GM12878 (cell line): ENCODE measurements around the gene COPZ1. TPM values are rescaled to one million over a fixed set of nuclear protein-coding genes. Genes with fewer than 3 reads are reported as not detected.

Source experiments
- ATAC-seq: fragments of 200-7000 bp; cut with Tn5 transposase; 3 replicates; pipeline ENCODE4 v1.9.1; 2020; ENCODE audit warnings: mild to moderate bottlenecking, moderate library complexity
- BruUV-seq: library from RNA; stranded (reverse); fragments of 400-500 nt; replicated peaks from 2 replicates; lab custom pipeline; 2021; lab: Mats Ljungman, UMichigan
- CTCF ChIA-PET: fragments of 300-600 bp; sonication (Branson Sonifier 250); formaldehyde crosslinking; extraction: SDS; loops from one replicate; lab custom pipeline; 2021; ENCODE audit warnings: inconsistent platforms; lab: Yijun Ruan, JAX
- POLR2A ChIA-PET: fragments of 350-600 bp; formaldehyde crosslinking; extraction: SDS; loops from one replicate; lab custom pipeline; 2021; ENCODE audit warnings: inconsistent platforms; lab: Charles Lee
- RAD21 ChIA-PET: fragments of 300-600 bp; sonication (Branson Sonifier 250); formaldehyde crosslinking; loops from one replicate; lab custom pipeline; 2023; ENCODE audit warnings: antibody characterized with exemption; ENCODE audit not compliant: unreplicated experiment; lab: Charles Lee
- SMC1A ChIA-PET: fragments of 300-600 bp; sonication (Branson Sonifier 250); formaldehyde crosslinking; loops from one replicate; lab custom pipeline; 2023; ENCODE audit not compliant: unreplicated experiment, uncharacterized antibody; lab: Charles Lee
- DNase-seq: peaks from one replicate; pipeline ENCODE4 v3.0.0-alpha.2; 2011; ENCODE audit warnings: low read depth, low spot score
- FAIRE-seq: peaks from 3 replicates; lab custom pipeline; 2011; peaks lifted over from hg19 to GRCh38; lab: Jason Lieb, UNC
- H2AFZ ChIP-seq: 2 replicates; pipeline ENCODE4 v1.6.0; 2011; ENCODE audit warnings: low read depth, low read length, control low read depth; ENCODE audit not compliant: control insufficient read depth
- H3K27ac ChIP-seq: 2 replicates; pipeline ENCODE4 v1.5.1; 2011; ENCODE audit warnings: control low read depth; ENCODE audit not compliant: control insufficient read depth, insufficient read depth
- H3K27me3 ChIP-seq, 2 experiments: replicated peaks in 1 of 2; 2 replicates each; pipeline versions ENCODE4 v1.6.0 to v1.6.1; 2011; ENCODE audit warnings: low read length in 1 of 2; ENCODE audit not compliant: control insufficient read depth in 2 of 2, insufficient read depth in 2 of 2
- H3K36me3 ChIP-seq, 2 experiments: 2 replicates each; pipeline ENCODE4 v1.5.1; 2011; ENCODE audit warnings: low read length in 1 of 2; ENCODE audit not compliant: control insufficient read depth in 2 of 2, insufficient read depth in 2 of 2
- H3K4me1 ChIP-seq: 2 replicates; pipeline ENCODE4 v1.6.1; 2011; ENCODE audit warnings: mild to moderate bottlenecking, low read length, moderate library complexity, mixed read lengths; ENCODE audit not compliant: control insufficient read depth, insufficient read depth
- H3K4me2 ChIP-seq: 2 replicates; pipeline ENCODE4 v1.6.0; 2011; ENCODE audit warnings: control low read depth; ENCODE audit not compliant: control insufficient read depth, insufficient read depth
- H3K4me3 ChIP-seq: fragments of 200-600 bp; sonication (generic); 2 replicates; pipeline ENCODE4 v1.5.1; 2016
- H3K79me2 ChIP-seq: 2 replicates; pipeline ENCODE4 v1.6.0; 2011; ENCODE audit warnings: low read length; ENCODE audit not compliant: control insufficient read depth, insufficient read depth
- H3K9ac ChIP-seq: 2 replicates; pipeline ENCODE4 v1.8.0; 2011; ENCODE audit warnings: low read length, control low read depth, mixed read lengths; ENCODE audit not compliant: control insufficient read depth, insufficient read depth
- H3K9me3 ChIP-seq: replicated peaks from 3 replicates; pipeline ENCODE4 v1.5.1; 2011; ENCODE audit warnings: mild to moderate bottlenecking, low read length; ENCODE audit not compliant: control insufficient read depth, insufficient read depth
- H4K20me1 ChIP-seq: 2 replicates; pipeline ENCODE4 v1.6.0; 2011; ENCODE audit not compliant: control insufficient read depth, insufficient read depth
- BACH1 ChIP-seq: fragments of 450-650 bp; IDR thresholded peaks from 2 replicates; pipeline ENCODE4 v1.6.1; 2017; ENCODE audit warnings: mild to moderate bottlenecking, borderline replicate concordance
- BMI1 ChIP-seq: fragments of 450-650 bp; IDR thresholded peaks from 2 replicates; pipeline ENCODE4 v1.6.1; 2016; ENCODE audit warnings: mild to moderate bottlenecking, moderate library complexity, borderline replicate concordance
- MTA3 ChIP-seq: IDR thresholded peaks from 2 replicates; pipeline ENCODE4 v1.6.1; 2012; ENCODE audit warnings: low read length, inconsistent platforms, borderline replicate concordance
- NBN ChIP-seq: fragments of 450-650 bp; IDR thresholded peaks from 2 replicates; pipeline ENCODE4 v1.6.1; 2016
- PAX5 ChIP-seq: IDR thresholded peaks from 2 replicates; pipeline ENCODE4 v1.6.1; 2011; ENCODE audit warnings: low read depth, low read length, borderline replicate concordance
- POLR2A ChIP-seq: IDR thresholded peaks from 2 replicates; pipeline ENCODE4 v1.6.1; 2011; ENCODE audit warnings: low read depth, mild to moderate bottlenecking, low read length
- POLR2AphosphoS2 ChIP-seq: IDR thresholded peaks from 2 replicates; pipeline ENCODE4 v1.6.1; 2011; ENCODE audit warnings: low read depth, mild to moderate bottlenecking, low read length, improper control_type of control experiment, moderate library complexity
- POU2F2 ChIP-seq: IDR thresholded peaks from 3 replicates; pipeline ENCODE4 v1.6.1; 2011; ENCODE audit warnings: low read depth, mild to moderate bottlenecking, low read length, borderline replicate concordance
- SMAD5 ChIP-seq: IDR thresholded peaks from 2 replicates; pipeline ENCODE4 v1.6.1; 2016; ENCODE audit warnings: antibody characterized with exemption, low read depth
- ZBED1 ChIP-seq: IDR thresholded peaks from 2 replicates; pipeline ENCODE4 v1.6.1; 2016; ENCODE audit warnings: borderline replicate concordance
- WGBS: methylation state at CpG from one replicate; pipeline ENCODE4 v1.1.6; 2016; ENCODE audit warnings: low lambda C conversion rate; ENCODE audit not compliant: insufficient replicate concordance, insufficient coverage; ENCODE audit errors: missing lambda C conversion rate; 5-methylcytosine and 5-hydroxymethylcytosine counted together
- in situ Hi-C: fragments of 300-500 bp; cut with MboI; formaldehyde crosslinking; loops from 9 replicates; pipeline ENCODE4 v1.14.3; 2018; ENCODE audit warnings: mixed read lengths
- intact Hi-C: fragments of 100-400 bp; cut with micrococcal nuclease; formaldehyde crosslinking; loops from one replicate; pipeline ENCODE4 v1.14.2; 2022; ENCODE audit not compliant: unreplicated experiment
- polyA plus RNA-seq, 11 experiments: library from polyadenylated mRNA; depleted of rRNA in 4 of 11; unstranded in 6 of 11; stranded (reverse) in 5 of 11; fragments of >200 nt; fragmentation: Nextera tagmentation in 4 of 11; fragmentation: Illumina TruSeq in 1 of 11; extraction: Ambion mirVana in 4 of 11; extraction: Trizol in 1 of 11; gene quantifications; 1 replicate in 1 of 11; 2 replicates in 10 of 11; pipeline versions ENCODE4 v1.2.1 to v1.2.3, GENCODE V29; 2011 to 2016; ENCODE audit warnings: inconsistent platforms in 2 of 11, missing spikeins in 2 of 11, low read depth in 1 of 11
- total RNA-seq, 4 experiments: library from RNA; depleted of rRNA in 3 of 4; stranded (reverse); fragments of >200 nt in 3 of 4; fragmentation: Illumina TruSeq in 1 of 4; extraction: Trizol in 1 of 4; gene quantifications; 2 replicates each; pipeline versions ENCODE4 v1.2.1 to v1.2.3, GENCODE V29; 2013 to 2021
- TF ChIP-seq, protein P1 (sequence below): IDR thresholded peaks from 2 replicates; pipeline ENCODE4 v1.6.1; 2011; ENCODE audit warnings: borderline replicate concordance, low read depth, mild to moderate bottlenecking, moderate library complexity, low read length; ENCODE audit not compliant: insufficient read depth, poor library complexity, severe bottlenecking
- TF ChIP-seq, protein P2 (sequence below): fragments of 450-650 bp; IDR thresholded peaks from 2 replicates; pipeline ENCODE4 v1.6.1; 2017; ENCODE audit warnings: antibody characterized with exemption, mild to moderate bottlenecking, moderate library complexity
- TF ChIP-seq, protein P3 (sequence below): IDR thresholded peaks from 2 replicates; pipeline ENCODE4 v1.6.1; 2012; ENCODE audit warnings: low read length, inconsistent platforms

Gene COPZ1
- total and polyA plus RNA-seq, 10 of the 15 experiments (the other 5 are each of a cell fraction or from before 2014, with no cell fraction given): 112 to 378 (median 184) TPM

DNA sequence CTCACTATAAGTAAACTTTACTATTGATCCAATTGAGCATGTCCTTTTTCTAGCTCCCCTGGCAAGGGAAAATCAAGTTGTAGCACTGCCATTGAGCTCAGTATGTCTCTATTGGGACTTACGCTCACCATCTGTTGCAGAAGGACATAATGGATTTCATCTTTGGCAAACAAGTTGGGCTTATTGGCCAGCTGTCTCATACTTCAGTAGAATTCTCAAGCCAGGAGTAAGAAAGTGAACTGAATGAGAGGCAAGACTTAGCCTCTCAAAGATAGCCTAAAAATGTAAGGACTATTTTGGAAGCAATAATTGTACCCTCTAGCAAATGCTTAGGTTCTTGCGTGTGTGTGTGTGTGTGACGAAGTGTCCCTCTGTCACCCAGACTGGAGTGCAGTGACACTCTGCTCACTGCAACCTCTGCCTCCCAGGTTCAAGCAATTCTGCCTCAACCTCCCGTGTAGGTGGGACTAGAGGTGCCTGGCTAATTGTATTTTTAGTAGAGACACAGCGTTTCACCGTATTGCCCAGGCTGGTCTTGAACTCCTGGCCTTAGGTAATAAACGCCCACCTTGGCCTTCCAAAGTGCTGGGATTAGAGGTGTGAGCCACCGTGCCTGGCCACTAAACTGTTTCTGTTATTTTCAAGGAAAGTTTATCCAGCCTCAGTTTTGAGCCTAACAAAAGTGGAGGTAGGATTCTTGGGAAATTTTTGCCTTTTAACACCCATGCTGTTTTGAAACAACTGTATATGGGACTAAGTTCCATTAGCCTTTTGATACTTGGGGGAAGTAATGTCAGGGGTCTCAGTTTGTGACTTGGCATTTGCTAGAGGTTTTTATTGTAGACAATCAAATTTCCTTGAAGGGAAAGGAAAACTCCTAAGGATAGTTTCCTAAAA is 37.4 kb upstream of the COPZ1 start:
- Histone ChIP-seq H3K4me2 (no peak overlapping the region), H3K4me3 (no peak overlapping the region), H3K9me3 (no peaks in the 10 kb centered on the region), H3K27ac (no peak overlapping the region), H3K79me2 (peaks cover 29% of the 10 kb centered on the region), H3K27me3 (no peaks in the 10 kb centered on the region), H3K4me1 (peaks cover 3% of the 10 kb centered on the region; the same call in 1 of the 2 replicates), H3K36me3 (peaks cover 19 to 42% of the 10 kb centered on the region in 2 experiments), H2AFZ (no peak overlapping the region), H4K20me1 (peaks cover 7% of the 10 kb centered on the region), H3K9ac (no peak overlapping the region)
- ChIA-PET RAD21 (interaction anchor here (1.0 to 2.0 kb wide), 4 partner anchors 33 to 112 kb away, joined by 3 to 9 read pairs (median 4); no protein-coding TSS in a partner anchor), POLR2A (interaction anchor here (0.7 to 1.4 kb wide), 6 partner anchors 9 to 75 kb away, joined by 3 to 4 read pairs (median 4); no protein-coding TSS in a partner anchor), SMC1A (interaction anchor here (0.9 to 1.9 kb wide), 8 partner anchors 9 to 151 kb away, joined by 3 to 11 read pairs (median 4); partner anchors contain the start of gene COPZ1), CTCF (interaction anchor here (0.8 to 3.5 kb wide), 16 partner anchors 8 to 112 kb away, joined by 3 to 15 read pairs (median 5); partner anchors contain the start of gene COPZ1)
- intact Hi-C loops: no loop called here
- 51% methylated on average over 8 of the region's 8 CpGs for WGBS
- ATAC-seq (peak; percentile 5), DNase-seq (no peak), FAIRE-seq (no peak)
- in situ Hi-C loops: no loop called here
- BruUV-seq: no TSS peak
- TF ChIP-seq POLR2A (peak; percentile 81), NBN (no peak), BACH1 (peak; percentile 73; the same call in 1 of the 2 replicates), MTA3 (peak; percentile 82; the same call in 1 of the 2 replicates), PAX5 (no peak), ZBED1 (peak; percentile 81), POU2F2 (peak; percentile 68; the same call in 2 of the 3 replicates), SMAD5 (peak; percentile 87; the same call in 1 of the 2 replicates), POLR2AphosphoS2 (peak; percentile 61; the same call in 1 of the 2 replicates), BMI1 (0 out of 2 replicates have a peak, but pooled peaks have one; percentile 29)
- TF ChIP-seq, protein P1, sequence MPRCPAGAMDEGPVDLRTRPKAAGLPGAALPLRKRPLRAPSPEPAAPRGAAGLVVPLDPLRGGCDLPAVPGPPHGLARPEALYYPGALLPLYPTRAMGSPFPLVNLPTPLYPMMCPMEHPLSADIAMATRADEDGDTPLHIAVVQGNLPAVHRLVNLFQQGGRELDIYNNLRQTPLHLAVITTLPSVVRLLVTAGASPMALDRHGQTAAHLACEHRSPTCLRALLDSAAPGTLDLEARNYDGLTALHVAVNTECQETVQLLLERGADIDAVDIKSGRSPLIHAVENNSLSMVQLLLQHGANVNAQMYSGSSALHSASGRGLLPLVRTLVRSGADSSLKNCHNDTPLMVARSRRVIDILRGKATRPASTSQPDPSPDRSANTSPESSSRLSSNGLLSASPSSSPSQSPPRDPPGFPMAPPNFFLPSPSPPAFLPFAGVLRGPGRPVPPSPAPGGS: peak; percentile 53
- TF ChIP-seq, protein P2, sequence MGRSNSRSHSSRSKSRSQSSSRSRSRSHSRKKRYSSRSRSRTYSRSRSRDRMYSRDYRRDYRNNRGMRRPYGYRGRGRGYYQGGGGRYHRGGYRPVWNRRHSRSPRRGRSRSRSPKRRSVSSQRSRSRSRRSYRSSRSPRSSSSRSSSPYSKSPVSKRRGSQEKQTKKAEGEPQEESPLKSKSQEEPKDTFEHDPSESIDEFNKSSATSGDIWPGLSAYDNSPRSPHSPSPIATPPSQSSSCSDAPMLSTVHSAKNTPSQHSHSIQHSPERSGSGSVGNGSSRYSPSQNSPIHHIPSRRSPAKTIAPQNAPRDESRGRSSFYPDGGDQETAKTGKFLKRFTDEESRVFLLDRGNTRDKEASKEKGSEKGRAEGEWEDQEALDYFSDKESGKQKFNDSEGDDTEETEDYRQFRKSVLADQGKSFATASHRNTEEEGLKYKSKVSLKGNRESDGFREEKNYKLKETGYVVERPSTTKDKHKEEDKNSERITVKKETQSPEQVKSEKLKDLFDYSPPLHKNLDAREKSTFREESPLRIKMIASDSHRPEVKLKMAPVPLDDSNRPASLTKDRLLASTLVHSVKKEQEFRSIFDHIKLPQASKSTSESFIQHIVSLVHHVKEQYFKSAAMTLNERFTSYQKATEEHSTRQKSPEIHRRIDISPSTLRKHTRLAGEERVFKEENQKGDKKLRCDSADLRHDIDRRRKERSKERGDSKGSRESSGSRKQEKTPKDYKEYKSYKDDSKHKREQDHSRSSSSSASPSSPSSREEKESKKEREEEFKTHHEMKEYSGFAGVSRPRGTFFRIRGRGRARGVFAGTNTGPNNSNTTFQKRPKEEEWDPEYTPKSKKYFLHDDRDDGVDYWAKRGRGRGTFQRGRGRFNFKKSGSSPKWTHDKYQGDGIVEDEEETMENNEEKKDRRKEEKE: no peak
- TF ChIP-seq, protein P3, sequence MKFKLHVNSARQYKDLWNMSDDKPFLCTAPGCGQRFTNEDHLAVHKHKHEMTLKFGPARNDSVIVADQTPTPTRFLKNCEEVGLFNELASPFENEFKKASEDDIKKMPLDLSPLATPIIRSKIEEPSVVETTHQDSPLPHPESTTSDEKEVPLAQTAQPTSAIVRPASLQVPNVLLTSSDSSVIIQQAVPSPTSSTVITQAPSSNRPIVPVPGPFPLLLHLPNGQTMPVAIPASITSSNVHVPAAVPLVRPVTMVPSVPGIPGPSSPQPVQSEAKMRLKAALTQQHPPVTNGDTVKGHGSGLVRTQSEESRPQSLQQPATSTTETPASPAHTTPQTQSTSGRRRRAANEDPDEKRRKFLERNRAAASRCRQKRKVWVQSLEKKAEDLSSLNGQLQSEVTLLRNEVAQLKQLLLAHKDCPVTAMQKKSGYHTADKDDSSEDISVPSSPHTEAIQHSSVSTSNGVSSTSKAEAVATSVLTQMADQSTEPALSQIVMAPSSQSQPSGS: peak; percentile 35; the same call in 1 of the 2 replicates
